H9 (cell line): ENCODE results near the gene RWDD1. TPM values are rescaled to one million over a fixed set of nuclear protein-coding genes. Genes with fewer than 3 reads are reported as not detected.

ENCODE experiments used
- DNase-seq: peaks from one replicate; pipeline ENCODE4 v3.0.0-alpha.2; 2017
- H2AFZ ChIP-seq: one replicate; pipeline ENCODE4 v1.6.1; 2013; ENCODE audit warnings: mild to moderate bottlenecking, low read length, control low read depth, moderate library complexity
- H2AK5ac ChIP-seq: 2 replicates; pipeline ENCODE4 v1.6.1; 2013; ENCODE audit warnings: low read length, control low read depth, mixed read lengths; ENCODE audit not compliant: insufficient read length
- H2BK120ac ChIP-seq: one replicate; pipeline ENCODE4 v1.6.1; 2013; ENCODE audit warnings: low read depth, mild to moderate bottlenecking, low read length, control low read depth, inconsistent platforms; ENCODE audit not compliant: poor library complexity, severe bottlenecking
- H2BK12ac ChIP-seq: 2 replicates; pipeline ENCODE4 v1.6.1; 2013; ENCODE audit warnings: low read length, control low read depth, mixed read lengths, low read depth; ENCODE audit not compliant: insufficient read length
- H2BK15ac ChIP-seq: 2 replicates; pipeline ENCODE4 v1.6.1; 2013; ENCODE audit warnings: low read depth, low read length, control low read depth
- H2BK20ac ChIP-seq: one replicate; pipeline ENCODE4 v1.6.1; 2013; ENCODE audit warnings: low read depth, mild to moderate bottlenecking, low read length, control low read depth, inconsistent platforms; ENCODE audit not compliant: poor library complexity, severe bottlenecking
- H2BK5ac ChIP-seq: 2 replicates; pipeline ENCODE4 v1.6.1; 2013; ENCODE audit warnings: low read length, control low read depth, mixed read lengths; ENCODE audit not compliant: insufficient read length
- H3K14ac ChIP-seq: 2 replicates; pipeline ENCODE4 v1.6.1; 2013; ENCODE audit warnings: low read length, control low read depth; ENCODE audit not compliant: insufficient read depth
- H3K18ac ChIP-seq: 2 replicates; pipeline ENCODE4 v1.6.1; 2013; ENCODE audit warnings: low read depth, mild to moderate bottlenecking, mixed read lengths, low read length, control low read depth; ENCODE audit not compliant: insufficient read length
- H3K23ac ChIP-seq: 2 replicates; pipeline ENCODE4 v1.6.1; 2013; ENCODE audit warnings: low read length, control low read depth, mixed read lengths, low read depth; ENCODE audit not compliant: insufficient read length
- H3K23me2 ChIP-seq: 2 replicates; pipeline ENCODE4 v1.6.1; 2013; ENCODE audit warnings: low read depth, mild to moderate bottlenecking, mixed read lengths, low read length, control low read depth; ENCODE audit not compliant: insufficient read length, poor library complexity, severe bottlenecking
- H3K27ac ChIP-seq: 2 replicates; pipeline ENCODE4 v1.5.1; 2013; ENCODE audit warnings: low read length, control low read depth, mixed read lengths, low read depth; ENCODE audit not compliant: insufficient read length
- H3K27me3 ChIP-seq: 2 replicates; pipeline ENCODE4 v1.6.1; 2013; ENCODE audit warnings: low read length, control low read depth, inconsistent platforms; ENCODE audit not compliant: insufficient read depth
- H3K4ac ChIP-seq: 2 replicates; pipeline ENCODE4 v1.6.1; 2013; ENCODE audit warnings: low read depth, mild to moderate bottlenecking, control low read depth, inconsistent platforms, low read length, moderate library complexity
- H3K4me1 ChIP-seq: 2 replicates; pipeline ENCODE4 v1.6.1; 2013; ENCODE audit warnings: low read length, control low read depth, inconsistent platforms; ENCODE audit not compliant: insufficient read depth
- H3K4me2 ChIP-seq: 2 replicates; pipeline ENCODE4 v1.6.1; 2013; ENCODE audit warnings: low read length, control low read depth, mixed read lengths; ENCODE audit not compliant: insufficient read length, insufficient read depth
- H3K56ac ChIP-seq: 2 replicates; pipeline ENCODE4 v1.6.1; 2013; ENCODE audit warnings: low read depth, mild to moderate bottlenecking, mixed read lengths, low read length, control low read depth; ENCODE audit not compliant: insufficient read length
- H3K79me1 ChIP-seq: 2 replicates; pipeline ENCODE4 v1.6.1; 2013; ENCODE audit warnings: low read depth, mild to moderate bottlenecking, moderate library complexity, low read length, control low read depth, inconsistent platforms; ENCODE audit not compliant: insufficient read depth, poor library complexity, severe bottlenecking
- H3K79me2 ChIP-seq: 2 replicates; pipeline ENCODE4 v1.6.1; 2013; ENCODE audit warnings: low read length, control low read depth, inconsistent platforms; ENCODE audit not compliant: insufficient read depth
- H3K9ac ChIP-seq: 2 replicates; pipeline ENCODE4 v1.6.1; 2013; ENCODE audit warnings: low read length, control low read depth, mixed read lengths; ENCODE audit not compliant: insufficient read length; ENCODE audit errors: extremely low read depth
- H3K9me3 ChIP-seq: one replicate; pipeline ENCODE4 v1.6.1; 2013; ENCODE audit warnings: low read depth, low read length, inconsistent platforms; ENCODE audit not compliant: control insufficient read depth
- H3T11ph ChIP-seq: one replicate; pipeline ENCODE4 v1.6.1; 2013; ENCODE audit warnings: mild to moderate bottlenecking, low read length, control low read depth, inconsistent platforms
- H4K20me1 ChIP-seq: one replicate; pipeline ENCODE4 v1.6.1; 2013; ENCODE audit not compliant: control insufficient read depth, insufficient read length, insufficient read depth
- H4K5ac ChIP-seq: 2 replicates; pipeline ENCODE4 v1.6.1; 2013; ENCODE audit warnings: low read depth, mild to moderate bottlenecking, mixed read lengths, low read length, control low read depth; ENCODE audit not compliant: insufficient read length
- H4K8ac ChIP-seq: replicated peaks from 2 replicates; pipeline ENCODE4 v1.6.1; 2013; ENCODE audit warnings: low read length, control low read depth, mixed read lengths, low read depth; ENCODE audit not compliant: insufficient read length
- H4K91ac ChIP-seq: 2 replicates; pipeline ENCODE4 v1.6.1; 2013; ENCODE audit warnings: low read depth, mild to moderate bottlenecking, moderate library complexity, mixed read lengths, low read length, control low read depth; ENCODE audit not compliant: insufficient read length
- H3K27ac Mint-ChIP-seq, 3 experiments: 2 replicates in 2 of 3; 3 replicates in 1 of 3; pipeline ENCODE4 v1.8.0; 2020 to 2021; ENCODE audit warnings: mixed read lengths in 3 of 3, mild to moderate bottlenecking in 1 of 3, moderate library complexity in 1 of 3
- H3K27me3 Mint-ChIP-seq: 2 replicates; pipeline ENCODE4 v1.8.0; 2021; ENCODE audit warnings: low read depth, mild to moderate bottlenecking, moderate library complexity, mixed read lengths
- H3K36me3 Mint-ChIP-seq, 3 experiments: 2 replicates in 2 of 3; 3 replicates in 1 of 3; pipeline ENCODE4 v1.8.0; 2020 to 2021; ENCODE audit warnings: low read depth in 3 of 3, mixed read lengths in 3 of 3; ENCODE audit not compliant: insufficient read depth in 1 of 3
- H3K4me1 Mint-ChIP-seq, 2 experiments: 2 replicates each; pipeline ENCODE4 v1.8.0; 2020; ENCODE audit warnings: mixed read lengths in 2 of 2
- H3K4me3 Mint-ChIP-seq, 2 experiments: 2 replicates in 1 of 2; 3 replicates in 1 of 2; pipeline ENCODE4 v1.8.0; 2020 to 2021; ENCODE audit warnings: mild to moderate bottlenecking in 2 of 2, mixed read lengths in 2 of 2, moderate library complexity in 1 of 2
- H3K9me3 Mint-ChIP-seq, 2 experiments: 2 replicates in 1 of 2; 3 replicates in 1 of 2; pipeline ENCODE4 v1.8.0; 2020; ENCODE audit warnings: mild to moderate bottlenecking in 2 of 2, mixed read lengths in 2 of 2, moderate library complexity in 1 of 2
- total RNA-seq: library from RNA; stranded (reverse); gene quantifications from 2 replicates; pipeline ENCODE4 v1.2.1, GENCODE V29; 2021
- TF ChIP-seq, protein P1 (sequence below): fragments of 200-600 bp; sonication (generic); conservative IDR thresholded peaks from 3 replicates; pipeline ENCODE4 v1.8.0; 2021; ENCODE audit warnings: antibody characterized with exemption, mild to moderate bottlenecking

Gene RWDD1
- total RNA-seq, 1 experiment from 2014 or later = 42.0 TPM

DNA sequence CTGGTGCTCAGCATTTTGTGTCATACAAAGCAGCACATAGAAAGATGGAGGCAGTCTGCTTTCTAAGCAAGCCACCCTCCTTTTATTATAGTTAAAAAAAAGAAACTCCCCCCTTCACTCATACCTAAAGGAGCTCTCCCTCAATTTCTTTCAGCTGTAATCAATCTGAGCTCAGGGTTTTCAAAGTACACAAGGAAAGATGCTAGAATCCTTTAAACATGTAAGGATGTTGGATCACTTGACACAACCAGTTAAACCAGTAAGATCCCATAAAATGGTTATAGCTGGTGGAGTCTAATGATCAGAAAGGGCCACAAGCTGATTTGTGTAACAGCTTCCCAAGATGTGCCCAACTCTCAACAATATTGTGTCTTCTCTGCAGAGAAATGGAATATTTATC, 17.9 kb upstream of the RWDD1 start, which contains the start of gene CALHM4:
CALHM4 (plus strand) TSS at position 301 of the 400 bp plus-strand sequence; CDS start at position 344, 43 bp downstream.
- Histone ChIP-seq H2BK20ac (no peak within 1 kb of the TSS), H3K79me1 (no peaks in the 10 kb centered on the region), H3K4me1 (no peaks in the 10 kb centered on the region), H2BK120ac (no peak within 1 kb of the TSS), H2BK15ac (no peak within 1 kb of the TSS), H3K14ac (no peak within 1 kb of the TSS), H3K9me3 (no peaks in the 10 kb centered on the region), H3K4ac (no peak within 1 kb of the TSS), H3K23me2 (no peaks in the 10 kb centered on the region), H3K79me2 (no peaks in the 10 kb centered on the region), H4K91ac (no peak within 1 kb of the TSS), H2AFZ (no peak within 1 kb of the TSS), H3K9ac (no peak within 1 kb of the TSS), H2BK12ac (no peak within 1 kb of the TSS), H4K8ac (no peak within 1 kb of the TSS), H3K27ac (no peak within 1 kb of the TSS), H3K18ac (no peak within 1 kb of the TSS), H2BK5ac (no peak within 1 kb of the TSS), H2AK5ac (no peak within 1 kb of the TSS), H4K5ac (no peak within 1 kb of the TSS), H3K27me3 (no peaks in the 10 kb centered on the region), H3K4me2 (no peak within 1 kb of the TSS), H3K56ac (no peak within 1 kb of the TSS), H3T11ph (no peak within 1 kb of the TSS), H4K20me1 (no peaks in the 10 kb centered on the region), H3K23ac (no peak within 1 kb of the TSS)
- TF ChIP-seq, protein P1, sequence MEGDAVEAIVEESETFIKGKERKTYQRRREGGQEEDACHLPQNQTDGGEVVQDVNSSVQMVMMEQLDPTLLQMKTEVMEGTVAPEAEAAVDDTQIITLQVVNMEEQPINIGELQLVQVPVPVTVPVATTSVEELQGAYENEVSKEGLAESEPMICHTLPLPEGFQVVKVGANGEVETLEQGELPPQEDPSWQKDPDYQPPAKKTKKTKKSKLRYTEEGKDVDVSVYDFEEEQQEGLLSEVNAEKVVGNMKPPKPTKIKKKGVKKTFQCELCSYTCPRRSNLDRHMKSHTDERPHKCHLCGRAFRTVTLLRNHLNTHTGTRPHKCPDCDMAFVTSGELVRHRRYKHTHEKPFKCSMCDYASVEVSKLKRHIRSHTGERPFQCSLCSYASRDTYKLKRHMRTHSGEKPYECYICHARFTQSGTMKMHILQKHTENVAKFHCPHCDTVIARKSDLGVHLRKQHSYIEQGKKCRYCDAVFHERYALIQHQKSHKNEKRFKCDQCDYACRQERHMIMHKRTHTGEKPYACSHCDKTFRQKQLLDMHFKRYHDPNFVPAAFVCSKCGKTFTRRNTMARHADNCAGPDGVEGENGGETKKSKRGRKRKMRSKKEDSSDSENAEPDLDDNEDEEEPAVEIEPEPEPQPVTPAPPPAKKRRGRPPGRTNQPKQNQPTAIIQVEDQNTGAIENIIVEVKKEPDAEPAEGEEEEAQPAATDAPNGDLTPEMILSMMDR = no peak
- no peak within 1 kb of the TSS for H3K4me3 Mint-ChIP-seq
- H3K27ac Mint-ChIP-seq = no peak within 1 kb of the TSS
- no peaks in the 10 kb centered on the region; the same call in 1 of the 2 replicates for H3K27me3 Mint-ChIP-seq
- no peak for DNase-seq
- no peaks in the 10 kb centered on the region for H3K9me3 Mint-ChIP-seq
- no peaks in the 10 kb centered on the region for H3K4me1 Mint-ChIP-seq
- no peaks in the 10 kb centered on the region for H3K36me3 Mint-ChIP-seq
